CD14-positive monocyte (primary cell): ENCODE measurements around the gene PROSER1. TPM values are rescaled to one million over a fixed set of nuclear protein-coding genes. Genes with fewer than 3 reads are reported as not detected.

ENCODE experiments used
- DNase-seq, 3 donors: peaks; one replicate each; pipeline ENCODE4 v3.0.0-alpha.2; 2011 to 2022
- H2AFZ ChIP-seq: 2 replicates; pipeline ENCODE4 v1.6.0; 2012; ENCODE audit warnings: mild to moderate bottlenecking, low read depth, low read length, inconsistent platforms; ENCODE audit not compliant: insufficient read depth, poor library complexity, severe bottlenecking
- H3K27ac ChIP-seq, 2 donors: 1 replicate in 1 of 2; 2 replicates in 1 of 2; pipeline ENCODE4 v1.5.1; 2012 to 2013; ENCODE audit warnings: low read length in 2 of 2, control low read depth in 1 of 2, inconsistent platforms in 1 of 2, low read depth in 1 of 2, mild to moderate bottlenecking in 1 of 2
- H3K27me3 ChIP-seq, 2 donors: one replicate each; pipeline versions ENCODE4 v1.6.0 to v1.6.1; 2011 to 2013; ENCODE audit warnings: low read length in 2 of 2; ENCODE audit not compliant: control insufficient read depth in 2 of 2, insufficient read depth in 2 of 2
- H3K36me3 ChIP-seq, 2 donors: replicated peaks in 1 of 2; 1 replicate in 1 of 2; 2 replicates in 1 of 2; pipeline versions ENCODE4 v1.5.1 to v1.6.1; 2012 to 2013; ENCODE audit warnings: low read length in 2 of 2, control low read depth in 1 of 2, inconsistent platforms in 1 of 2, mild to moderate bottlenecking in 1 of 2; ENCODE audit not compliant: insufficient read depth in 2 of 2, control insufficient read depth in 1 of 2
- H3K4me1 ChIP-seq, 2 donors: 1 replicate in 1 of 2; 2 replicates in 1 of 2; pipeline versions ENCODE4 v1.5.1 to v1.6.1; 2012 to 2013; ENCODE audit warnings: low read length in 2 of 2, control low read depth in 1 of 2, inconsistent platforms in 1 of 2, mild to moderate bottlenecking in 1 of 2, moderate library complexity in 1 of 2; ENCODE audit not compliant: insufficient read depth in 2 of 2, control insufficient read depth in 1 of 2
- H3K4me2 ChIP-seq: replicated peaks from 2 replicates; pipeline ENCODE3; 2012; ENCODE audit warnings: low read length, moderate library complexity, mild to moderate bottlenecking; ENCODE audit not compliant: poor library complexity, severe bottlenecking; ENCODE audit errors: extremely low read depth
- H3K4me3 ChIP-seq, 3 experiments: fragments of 200-600 bp in 1 of 3; sonication (generic) in 1 of 3; replicated peaks in 1 of 3; 1 replicate in 2 of 3; 2 replicates in 1 of 3; pipeline ENCODE4 v1.5.1; 2011 to 2013; ENCODE audit warnings: low read length in 3 of 3, mild to moderate bottlenecking in 3 of 3, control low read depth in 2 of 3, low read depth in 2 of 3, inconsistent platforms in 1 of 3, moderate library complexity in 1 of 3
- H3K79me2 ChIP-seq: 2 replicates; pipeline ENCODE4 v1.6.0; 2012; ENCODE audit warnings: mild to moderate bottlenecking, control low read depth, inconsistent platforms, low read length, moderate library complexity; ENCODE audit not compliant: insufficient read depth
- H3K9ac ChIP-seq: 2 replicates; pipeline ENCODE4 v1.6.0; 2017; ENCODE audit warnings: low read length, mild to moderate bottlenecking; ENCODE audit not compliant: insufficient read depth, poor library complexity, severe bottlenecking
- H3K9me3 ChIP-seq, 2 donors: replicated peaks in 1 of 2; 1 replicate in 1 of 2; 2 replicates in 1 of 2; pipeline versions ENCODE4 v1.5.1 to v1.6.1; 2012 to 2013; ENCODE audit warnings: low read length in 2 of 2, control low read depth in 1 of 2; ENCODE audit not compliant: control insufficient read depth in 1 of 2, insufficient read depth in 1 of 2
- H4K20me1 ChIP-seq: 2 replicates; pipeline ENCODE4 v1.6.0; 2012; ENCODE audit warnings: mild to moderate bottlenecking, low read length, control low read depth, moderate library complexity; ENCODE audit not compliant: insufficient read depth
- H3K27ac Mint-ChIP-seq, 7 donors: one replicate each; pipeline ENCODE4 v1.8.0; 2020; ENCODE audit warnings: mild to moderate bottlenecking in 7 of 7, mixed read lengths in 7 of 7, moderate library complexity in 6 of 7, inconsistent platforms in 2 of 7
- H3K27me3 Mint-ChIP-seq, 3 donors: one replicate each; pipeline ENCODE4 v1.8.0; 2021 to 2022; ENCODE audit warnings: low read depth in 3 of 3, mild to moderate bottlenecking in 3 of 3, mixed read lengths in 3 of 3, moderate library complexity in 3 of 3, inconsistent platforms in 1 of 3
- H3K36me3 Mint-ChIP-seq, 2 donors: one replicate each; pipeline ENCODE4 v1.8.0; 2020; ENCODE audit warnings: mixed read lengths in 2 of 2, inconsistent platforms in 1 of 2, mild to moderate bottlenecking in 1 of 2
- H3K4me1 Mint-ChIP-seq: one replicate; pipeline ENCODE4 v1.8.0; 2020; ENCODE audit warnings: mild to moderate bottlenecking, mixed read lengths
- H3K4me3 Mint-ChIP-seq, 2 donors: one replicate each; pipeline ENCODE4 v1.8.0; 2020; ENCODE audit warnings: mild to moderate bottlenecking in 2 of 2, mixed read lengths in 2 of 2, moderate library complexity in 1 of 2
- H3K9me3 Mint-ChIP-seq, 7 donors: one replicate each; pipeline ENCODE4 v1.8.0; 2020 to 2022; ENCODE audit warnings: mixed read lengths in 7 of 7, mild to moderate bottlenecking in 6 of 7, moderate library complexity in 6 of 7, inconsistent platforms in 2 of 7
- CTCF ChIP-seq: fragments of 200-600 bp; IDR thresholded peaks from one replicate; pipeline ENCODE4 v1.8.0; 2022; ENCODE audit warnings: antibody characterized with exemption, mild to moderate bottlenecking
- WGBS: methylation state at CpG from one replicate; pipeline ENCODE4 v1.1.5; 2013; ENCODE audit warnings: missing lambda C conversion rate; ENCODE audit not compliant: insufficient coverage; 5-methylcytosine and 5-hydroxymethylcytosine counted together
- intact Hi-C, 2 donors: fragments of 100-400 bp; cut with micrococcal nuclease; formaldehyde crosslinking; loops; one replicate each; pipeline versions ENCODE4 v1.15.0 to v1.15.1; 2023
- polyA plus RNA-seq, 3 donors: library from polyadenylated mRNA; depleted of rRNA in 1 of 3; unstranded in 2 of 3; stranded (reverse) in 1 of 3; fragments of 300-500 nt in 2 of 3; fragments of >200 nt in 1 of 3; fragmentation: Illumina TruSeq in 2 of 3; gene quantifications; 1 replicate in 2 of 3; 2 replicates in 1 of 3; pipeline ENCODE4 v1.2.3, GENCODE V29; 2012 to 2021

The PROSER1 gene
- polyA plus RNA-seq, 3 donors, result 4.6 to 28.5 (median 9.1) TPM

- H3K79me2 ChIP-seq, result peaks cover 28% of the 10 kb centered on the region
- no peaks in the 10 kb centered on the region for H3K4me1 ChIP-seq
- no peak overlapping the region for H3K4me2 ChIP-seq
- Mint-ChIP-seq H3K4me3 (no peak overlapping the region), H3K4me1 (peaks cover 13% of the 10 kb centered on the region), H3K27me3 (no peaks in the 10 kb centered on the region), H3K9me3 (peaks cover 0 to 4% (median 3%) of the 10 kb centered on the region in 7 donors), H3K36me3 (peaks cover 49 to 57% of the 10 kb centered on the region in 2 donors), H3K27ac (peak overlapping the region in 2 of 7 donors; percentile 26 to 40)
- DNase-seq, result no peak
- intact Hi-C loops, result no loop called here
- no peak for TF ChIP-seq CTCF
- 98% methylated on average over 6 of the region's 6 CpGs for WGBS
- no peak overlapping the region for H2AFZ ChIP-seq
- peaks cover 33 to 71% of the 10 kb centered on the region in 2 donors for H3K36me3 ChIP-seq
- no peaks in the 10 kb centered on the region for H4K20me1 ChIP-seq
- no peaks in the 10 kb centered on the region for H3K9me3 ChIP-seq
- no peaks in the 10 kb centered on the region for H3K27me3 ChIP-seq
- H3K27ac ChIP-seq, result no peak overlapping the region
- H3K9ac ChIP-seq, result no peak overlapping the region
- H3K4me3 ChIP-seq, result no peak overlapping the region
These were observed 15.1 kb upstream of the PROSER1 start for GRCh38 chr13:39052944-39053343.

- Mint-ChIP-seq H3K27me3 (no peaks in the 10 kb centered on the region), H3K9me3 (peaks cover 0 to 4% (median 3%) of the 10 kb centered on the region in 7 donors), H3K4me1 (peaks cover 5% of the 10 kb centered on the region), H3K27ac (no peak overlapping the region), H3K4me3 (no peak overlapping the region), H3K36me3 (peaks cover 49 to 59% of the 10 kb centered on the region in 2 donors)
- peaks cover 44 to 81% of the 10 kb centered on the region in 2 donors for H3K36me3 ChIP-seq
- TF ChIP-seq CTCF, result peak; percentile 15
- H4K20me1 ChIP-seq, result no peaks in the 10 kb centered on the region
- H3K79me2 ChIP-seq, result peaks cover 16% of the 10 kb centered on the region
- no peak overlapping the region for H3K4me2 ChIP-seq
- no peak overlapping the region for H3K4me3 ChIP-seq
- no peak overlapping the region for H2AFZ ChIP-seq
- H3K9ac ChIP-seq, result no peak overlapping the region
- no peak for DNase-seq
- no peaks in the 10 kb centered on the region for H3K9me3 ChIP-seq
- no CpG with 5 or more reads among the region's 1 CpG for WGBS
- no peaks in the 10 kb centered on the region for H3K4me1 ChIP-seq
- no peaks in the 10 kb centered on the region for H3K27me3 ChIP-seq
- intact Hi-C loops, result no loop called here
- H3K27ac ChIP-seq, result no peak overlapping the region
These were observed 13.3 kb upstream of the PROSER1 start for GRCh38 chr13:39051157-39051556.
